Measurements from ENCODE around the gene IPCEF1. TPM values are rescaled to one million over a fixed set of nuclear protein-coding genes. Genes with fewer than 3 reads are reported as not detected.

The IPCEF1 gene
- total RNA-seq, 4 donors from 2014 or later, result 3.1 to 9.7 (median 3.4) TPM

- no peaks in the 10 kb centered on the region for H3K9me3 ChIP-seq
- DNase-seq, result no peak
- H3K27ac ChIP-seq, result no peak overlapping the region
- H3K27me3 ChIP-seq, result no peaks in the 10 kb centered on the region
- TF ChIP-seq POLR2A (IDR thresholded peaks at IDR 0.05) (no peak), CTCF (IDR thresholded peaks at IDR 0.05) (no peak)
- no peaks in the 10 kb centered on the region for H3K36me3 ChIP-seq
- no peak overlapping the region for H3K4me3 ChIP-seq
- no peaks in the 10 kb centered on the region for H3K4me1 ChIP-seq
- intact Hi-C loops (cut with DNase I; ENCODE audit: low total_unique reads), result no loop called here
Observed at GRCh38 chr6:154377726-154378125, 21.1 kb upstream of the IPCEF1 start.

- Histone ChIP-seq H3K4me1 (no peaks in the 10 kb centered on the region), H3K27ac (no peak overlapping the region)
- no peak for TF ChIP-seq CTCF (IDR thresholded peaks at IDR 0.05)
- no peak for TF ChIP-seq POLR2A (IDR thresholded peaks at IDR 0.05)
Observed at GRCh38 chr6:154373971-154374370, 17.4 kb upstream of the IPCEF1 start.

GRCh38 chr6:154371281-154371680 is 14.7 kb upstream of the IPCEF1 start:
- TF ChIP-seq CTCF (IDR thresholded peaks at IDR 0.05) (no peak), POLR2A (IDR thresholded peaks at IDR 0.05) (no peak)
- Histone ChIP-seq H3K27ac (no peak overlapping the region), H3K4me3 (no peak overlapping the region), H3K27me3 (no peaks in the 10 kb centered on the region), H3K9me3 (no peaks in the 10 kb centered on the region), H3K4me1 (no peaks in the 10 kb centered on the region), H3K36me3 (no peaks in the 10 kb centered on the region)
- intact Hi-C loops (cut with DNase I; ENCODE audit: low total_unique reads), result no loop called here
- DNase-seq, result no peak

More at GRCh38 chr6:154373971-154374370, 17.4 kb upstream of the IPCEF1 start:
- H3K9me3 ChIP-seq, result no peaks in the 10 kb centered on the region
- no peak overlapping the region for H3K4me3 ChIP-seq
- no peaks in the 10 kb centered on the region for H3K27me3 ChIP-seq
- no peaks in the 10 kb centered on the region for H3K36me3 ChIP-seq
- no peak for DNase-seq
- intact Hi-C loops (cut with DNase I; ENCODE audit: low total_unique reads), result no loop called here

GRCh38 chr6:154370545-154370944 is 13.9 kb upstream of the IPCEF1 start:
- intact Hi-C loops (cut with DNase I; ENCODE audit: low total_unique reads), result no loop called here
- peak in 1 of 4 experiments; percentile 21 for TF ChIP-seq CTCF (IDR thresholded peaks at IDR 0.05)
- no peak for TF ChIP-seq POLR2A (IDR thresholded peaks at IDR 0.05)
- H3K27ac ChIP-seq, result no peak overlapping the region

GRCh38 chr6:154367839-154368695 is 11.5 kb upstream of the IPCEF1 start:
- no peaks in the 10 kb centered on the region for H3K27me3 ChIP-seq
- H3K4me1 ChIP-seq, result no peaks in the 10 kb centered on the region
- H3K9me3 ChIP-seq, result no peaks in the 10 kb centered on the region
- intact Hi-C loops (cut with DNase I; ENCODE audit: low total_unique reads), result no loop called here
- no peak overlapping the region for H3K27ac ChIP-seq
- DNase-seq, result no peak
- TF ChIP-seq POLR2A (IDR thresholded peaks at IDR 0.05), result no peak
- no peak for TF ChIP-seq CTCF (IDR thresholded peaks at IDR 0.05)
- H3K36me3 ChIP-seq, result no peaks in the 10 kb centered on the region
- no peak overlapping the region for H3K4me3 ChIP-seq

More at GRCh38 chr6:154370545-154370944, 13.9 kb upstream of the IPCEF1 start:
- no peaks in the 10 kb centered on the region for H3K9me3 ChIP-seq
- no peaks in the 10 kb centered on the region for H3K36me3 ChIP-seq
- DNase-seq, result no peak
- H3K27me3 ChIP-seq, result no peaks in the 10 kb centered on the region
- H3K4me3 ChIP-seq, result no peak overlapping the region
- H3K4me1 ChIP-seq, result no peaks in the 10 kb centered on the region
